Mononuclear cell (primary cell): ENCODE results near the gene SS18L1. TPM values are rescaled to one million over a fixed set of nuclear protein-coding genes. Genes with fewer than 3 reads are reported as not detected.
"Not testable (repeated sequence)": the region's sequence is repeated elsewhere in the genome, so short reads cannot be mapped to it uniquely, and the experiment has no call there.

ENCODE experiments used
- H3K27me3 ChIP-seq: 2 replicates; pipeline ENCODE4 v1.6.0; 2011; ENCODE audit warnings: low read length, control low read depth; ENCODE audit not compliant: insufficient read depth
- H3K4me1 ChIP-seq: 2 replicates; pipeline ENCODE4 v1.5.1; 2011; ENCODE audit warnings: mild to moderate bottlenecking, low read length, control low read depth; ENCODE audit not compliant: insufficient read depth
- H3K4me3 ChIP-seq: 2 replicates; pipeline ENCODE4 v1.5.1; 2011; ENCODE audit warnings: mild to moderate bottlenecking, low read length, moderate library complexity
- H3K9me3 ChIP-seq: 2 replicates; pipeline ENCODE4 v1.5.1; 2011; ENCODE audit warnings: low read depth, mild to moderate bottlenecking, control low read depth, low read length
- total RNA-seq: library from RNA; depleted of rRNA; stranded (reverse); fragments of >200 nt; gene quantifications from one replicate; pipeline ENCODE4 v1.2.3, GENCODE V29; 2012

SS18L1 gene
- 6.3 TPM for total RNA-seq

- Histone ChIP-seq H3K27me3 (no peaks in the 10 kb centered on the region), H3K4me1 (peaks cover 34% of the 10 kb centered on the region), H3K4me3 (peak within 1 kb of the TSS; percentile 75), H3K9me3 (no peaks in the 10 kb centered on the region)
These were observed at the start of gene SS18L1, which contains the start of gene PSMA7 for GRCh38 chr20:62143081-62143956. TSS of gene SS18L1 (plus strand) at chr20:62143769. CDS start at chr20:62143821, 52 bp downstream. TSS of gene PSMA7 (minus strand) at chr20:62143394. CDS start at chr20:62143303, 91 bp downstream.

DNA sequence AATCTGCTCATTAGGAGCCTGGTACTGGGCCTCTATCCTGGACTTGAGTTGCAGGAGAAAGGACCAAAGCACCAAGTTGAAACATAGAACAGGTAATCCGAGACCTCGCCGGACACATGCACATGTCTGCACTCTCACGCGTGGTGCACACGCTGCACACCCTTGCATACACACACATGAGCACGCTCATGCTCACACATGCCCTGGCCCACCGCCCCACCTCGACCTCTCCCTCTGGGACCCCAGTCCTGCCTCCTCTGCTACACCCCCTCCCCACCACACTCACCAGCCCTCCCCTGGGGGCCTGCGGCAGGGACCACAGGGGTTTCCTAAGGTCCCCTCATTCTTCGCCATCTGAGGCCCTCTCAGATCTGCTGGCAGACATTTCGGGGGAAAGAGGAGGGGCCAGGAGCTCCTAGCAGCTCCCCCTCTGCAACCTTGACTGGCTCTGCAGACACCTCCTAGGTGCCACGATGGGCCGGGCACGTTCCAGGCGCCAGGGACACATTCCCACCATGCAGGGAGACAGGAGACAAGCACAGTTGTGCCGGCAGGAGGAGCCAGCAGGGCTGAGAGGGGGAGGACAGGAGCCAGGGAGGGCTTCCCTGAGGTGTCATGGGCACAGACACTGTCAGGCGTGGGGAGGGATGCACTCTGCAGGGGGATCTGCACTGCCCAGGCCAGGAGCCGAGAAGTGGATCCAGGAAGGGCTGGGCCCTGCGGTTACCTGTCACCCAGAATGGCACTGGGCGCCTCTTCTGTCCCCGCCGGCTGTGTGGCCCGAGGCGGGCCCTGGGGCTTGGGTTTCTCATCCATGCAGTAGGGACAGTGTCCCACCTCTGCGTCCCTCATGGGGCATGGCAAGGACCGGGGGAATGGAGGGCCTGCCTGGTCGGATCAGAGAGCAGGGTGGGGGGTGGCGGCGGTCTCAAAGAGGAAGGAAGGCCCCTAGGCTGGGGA lies 46.9 kb upstream of the SS18L1 start:
- H3K9me3 ChIP-seq: no peaks in the 10 kb centered on the region
- no peak overlapping the region for H3K4me3 ChIP-seq
- no peaks in the 10 kb centered on the region for H3K4me1 ChIP-seq

DNA sequence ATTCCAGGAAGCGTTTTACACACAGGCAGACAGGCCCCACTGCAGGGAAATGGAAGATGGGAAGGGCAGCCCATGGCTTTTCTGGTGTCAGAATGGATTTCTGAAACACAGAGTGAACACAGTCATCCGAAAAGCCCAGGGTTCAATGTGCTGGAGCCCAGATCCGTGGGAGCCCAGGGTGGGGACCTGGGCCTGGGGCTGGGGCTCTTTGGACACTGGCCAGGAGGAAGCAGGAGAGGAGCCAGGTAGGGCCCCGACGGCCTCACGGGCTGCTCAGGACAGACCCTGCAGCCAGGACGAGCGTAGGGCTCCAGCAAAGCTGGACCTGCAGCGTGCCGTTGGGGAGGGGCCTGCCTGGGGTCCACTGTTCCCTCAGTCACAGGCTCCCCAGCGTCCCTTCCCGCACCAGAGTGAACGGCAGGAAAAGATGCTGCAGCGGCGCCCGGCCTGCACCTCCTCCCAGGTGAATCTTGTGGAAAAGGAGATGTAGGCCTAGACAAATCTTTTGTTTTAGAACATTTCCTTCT lies 45.6 kb upstream of the SS18L1 start:
- H3K4me3 ChIP-seq: no peak overlapping the region
- H3K27me3 ChIP-seq: no peaks in the 10 kb centered on the region
- no peaks in the 10 kb centered on the region for H3K9me3 ChIP-seq
- H3K4me1 ChIP-seq: no peaks in the 10 kb centered on the region

More for the DNA sequence above, 46.9 kb upstream of the SS18L1 start:
- H3K27me3 ChIP-seq: no peaks in the 10 kb centered on the region

DNA sequence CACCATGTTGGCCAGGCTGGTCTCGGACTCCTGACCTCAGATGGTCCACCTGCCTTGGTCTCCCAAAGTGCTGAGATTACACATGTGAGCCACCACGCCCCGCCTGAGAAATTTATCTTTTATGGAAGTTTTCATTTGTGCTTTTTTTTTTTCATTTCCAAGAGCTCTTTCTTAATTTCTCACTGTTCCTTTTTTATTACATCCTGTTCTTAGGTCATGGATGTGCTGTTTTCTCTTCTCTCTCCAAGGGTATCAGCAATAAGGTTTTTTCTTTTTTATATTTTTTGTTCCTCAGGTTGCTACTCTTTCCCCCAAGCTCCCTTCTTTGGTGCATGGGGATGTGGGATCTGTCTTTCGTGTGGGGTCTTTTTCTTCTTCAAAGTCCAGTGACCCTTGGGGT lies 42.5 kb upstream of the SS18L1 start:
- Histone ChIP-seq H3K4me3 (no peak overlapping the region), H3K9me3 (no peaks in the 10 kb centered on the region), H3K27me3 (no peaks in the 10 kb centered on the region), H3K4me1 (no peaks in the 10 kb centered on the region)

- Histone ChIP-seq H3K27me3 (no peaks in the 10 kb centered on the region), H3K4me3 (no peak overlapping the region), H3K9me3 (peaks cover under 1% of the 10 kb centered on the region), H3K4me1 (no peaks in the 10 kb centered on the region)
These were observed 39.9 kb upstream of the SS18L1 start for GRCh38 chr20:62103508-62104233.

DNA sequence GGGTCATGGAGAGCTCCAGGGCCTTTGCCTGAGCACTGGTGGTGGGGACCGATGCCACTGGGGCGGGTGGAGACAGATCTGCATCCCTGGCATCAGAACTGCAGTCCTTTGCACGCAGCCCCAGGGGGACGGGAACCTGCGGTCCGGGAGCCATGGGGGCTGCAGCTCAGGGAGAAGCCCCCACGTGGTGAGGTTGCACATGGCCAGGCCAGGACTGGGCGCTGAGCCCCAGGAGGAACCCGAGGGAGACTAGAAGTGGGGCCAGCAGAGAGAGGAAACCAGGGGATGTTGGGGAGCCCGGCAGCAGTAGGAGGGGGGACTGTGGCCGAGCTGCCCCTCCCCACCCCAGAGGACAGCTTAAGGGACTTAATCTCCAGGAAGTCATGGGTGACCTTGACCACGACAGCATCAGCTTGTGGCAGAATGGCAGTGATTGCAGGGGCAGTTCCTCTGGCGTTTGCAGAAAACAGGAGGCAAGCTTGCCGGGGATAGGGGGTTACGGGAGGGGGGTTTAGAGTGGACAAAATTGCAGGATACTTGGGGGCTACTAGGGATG lies 39.3 kb upstream of the SS18L1 start:
- Histone ChIP-seq H3K4me1 (no peaks in the 10 kb centered on the region), H3K9me3 (peaks cover 7% of the 10 kb centered on the region), H3K27me3 (no peaks in the 10 kb centered on the region), H3K4me3 (no peak overlapping the region)

GRCh38 chr20:62104791-62105345 lies 38.7 kb upstream of the SS18L1 start:
- Histone ChIP-seq H3K27me3 (no peaks in the 10 kb centered on the region), H3K4me1 (no peaks in the 10 kb centered on the region), H3K9me3 (peaks cover 10% of the 10 kb centered on the region), H3K4me3 (no peak overlapping the region)

DNA sequence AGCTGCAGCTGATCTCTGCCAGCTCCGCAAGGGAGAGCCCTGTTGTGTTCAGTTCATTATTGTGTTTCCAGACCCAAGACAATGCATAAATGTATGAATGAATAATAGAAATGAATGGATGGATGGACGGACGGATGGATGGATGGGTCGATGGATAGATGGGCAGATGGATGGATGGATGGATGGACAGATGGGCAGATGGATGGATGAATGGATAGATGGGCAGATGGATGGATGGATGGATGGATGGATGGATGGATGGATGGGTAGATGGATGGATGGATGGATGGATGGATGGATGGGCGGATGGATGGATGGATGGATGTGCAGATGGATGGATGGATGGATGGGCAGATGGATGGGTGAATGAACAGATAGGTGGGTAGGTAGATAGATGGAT lies 38.0 kb upstream of the SS18L1 start:
- peaks cover 10% of the 10 kb centered on the region for H3K9me3 ChIP-seq
- no peaks in the 10 kb centered on the region for H3K27me3 ChIP-seq
- no peaks in the 10 kb centered on the region for H3K4me1 ChIP-seq
- H3K4me3 ChIP-seq: no peak overlapping the region

DNA sequence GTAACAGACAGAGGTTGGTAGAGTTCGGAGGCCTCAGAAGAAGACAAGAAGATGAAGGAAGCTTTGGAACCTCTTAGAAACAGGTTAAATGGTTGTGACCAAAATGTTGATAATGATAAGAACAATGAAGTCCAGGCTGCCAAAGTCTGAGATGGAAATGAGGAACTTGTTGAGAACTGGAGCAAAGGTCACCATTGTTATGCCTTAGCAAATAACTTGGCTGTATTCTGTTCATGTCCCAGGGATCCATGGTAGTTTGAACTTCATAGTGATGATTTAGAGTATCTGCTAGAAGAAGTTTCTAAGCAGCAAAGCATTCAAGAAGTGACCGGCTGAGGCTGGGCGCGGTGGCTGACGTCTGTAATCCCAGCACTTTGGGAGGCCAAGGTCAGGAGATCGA lies 32.4 kb upstream of the SS18L1 start:
- Histone ChIP-seq H3K9me3 (peaks cover 10% of the 10 kb centered on the region), H3K4me1 (no peaks in the 10 kb centered on the region), H3K4me3 (no peak overlapping the region)

DNA sequence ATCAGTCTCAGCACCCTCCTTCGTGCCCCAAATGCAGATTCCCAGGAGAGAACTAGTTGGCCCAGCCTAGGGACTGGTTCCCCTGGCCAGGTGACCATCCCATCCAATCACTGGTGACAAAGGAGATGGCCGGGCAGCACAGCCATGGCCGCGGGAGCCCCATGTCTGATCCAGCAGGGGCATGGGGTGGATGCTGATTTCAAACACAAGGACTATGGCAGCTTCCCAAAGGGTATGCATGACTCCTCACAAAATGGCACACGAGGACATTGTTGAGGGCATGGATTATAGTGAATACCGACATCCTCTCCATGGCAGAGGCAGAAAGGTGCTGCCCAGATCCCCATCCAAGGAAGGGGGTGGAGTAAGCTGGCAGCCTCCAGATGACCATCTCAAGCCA lies 31.2 kb upstream of the SS18L1 start:
- Histone ChIP-seq H3K4me3 (no peak overlapping the region), H3K27me3 (no peaks in the 10 kb centered on the region), H3K9me3 (peaks cover 10% of the 10 kb centered on the region)

More for the DNA sequence above, 32.4 kb upstream of the SS18L1 start:
- no peaks in the 10 kb centered on the region for H3K27me3 ChIP-seq

GRCh38 chr20:62114894-62115293 lies 28.7 kb upstream of the SS18L1 start:
- Histone ChIP-seq H3K4me3 (no peak overlapping the region), H3K9me3 (no peaks in the 10 kb centered on the region), H3K27me3 (no peaks in the 10 kb centered on the region)

More for the DNA sequence above, 31.2 kb upstream of the SS18L1 start:
- H3K4me1 ChIP-seq: peaks cover 8% of the 10 kb centered on the region

GRCh38 chr20:62115800-62116407 lies 27.7 kb upstream of the SS18L1 start:
- H3K27me3 ChIP-seq, H3K9me3 ChIP-seq, H3K4me3 ChIP-seq: not testable (repeated sequence)
- H3K4me1 ChIP-seq: peaks cover 18% of the 10 kb centered on the region

More at GRCh38 chr20:62114894-62115293, 28.7 kb upstream of the SS18L1 start:
- H3K4me1 ChIP-seq: peaks cover 16% of the 10 kb centered on the region

- no peak overlapping the region for H3K4me3 ChIP-seq
These were observed 26.8 kb upstream of the SS18L1 start for GRCh38 chr20:62116558-62117361.

More at GRCh38 chr20:62116558-62117361, 26.8 kb upstream of the SS18L1 start:
- Histone ChIP-seq H3K9me3 (no peaks in the 10 kb centered on the region), H3K4me1 (peaks cover 22% of the 10 kb centered on the region), H3K27me3 (no peaks in the 10 kb centered on the region)
